Measurements from ENCODE around the gene TMEM220.
"Not testable (repeated sequence)": the region's sequence is repeated elsewhere in the genome, so short reads cannot be mapped to it uniquely, and the experiment has no call there.

Gene TMEM220

DNA sequence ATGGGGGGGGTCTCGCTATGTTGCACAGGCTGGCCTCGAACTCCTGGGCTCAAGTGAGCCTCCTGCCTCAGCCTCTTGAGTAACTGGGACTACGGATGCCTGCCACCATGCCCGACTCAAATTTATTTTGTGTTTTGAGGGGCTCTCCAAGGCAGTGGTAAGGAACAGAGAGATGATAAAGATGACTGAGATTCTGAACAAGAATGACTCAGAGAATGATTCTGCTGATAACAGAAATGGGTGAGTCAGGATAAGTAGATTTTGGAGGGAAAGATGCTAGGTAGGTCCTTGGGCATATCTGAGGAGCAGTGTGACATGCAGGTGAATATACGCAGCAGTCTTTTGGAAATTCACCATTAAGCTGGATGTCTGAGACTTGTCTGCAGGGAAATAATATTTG, 2.6 kb downstream of the TMEM220 start:
- peak in 1 of 5 experiments; percentile 76 for DNase-seq

DNA sequence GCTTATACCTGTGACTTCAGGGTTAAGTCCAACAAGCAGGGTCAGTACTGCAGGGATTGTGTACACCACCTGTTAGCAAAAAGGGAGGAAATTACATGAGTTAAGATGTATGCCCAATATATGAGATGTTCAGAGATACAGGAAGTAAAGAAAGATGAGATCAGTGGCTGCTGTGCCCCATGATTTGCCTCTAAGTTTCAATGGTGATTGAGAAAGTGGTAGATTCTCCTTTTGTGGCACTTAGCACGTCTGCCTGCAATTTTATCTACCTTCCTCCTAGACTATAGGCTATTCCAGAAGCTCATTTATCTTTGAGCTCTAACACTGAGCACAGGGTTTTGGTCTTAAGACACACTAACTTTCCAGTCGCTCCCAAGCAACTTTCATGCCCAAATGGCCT, 3.6 kb downstream of the TMEM220 start:
- peak in 1 of 5 experiments; percentile 37 for DNase-seq

DNA sequence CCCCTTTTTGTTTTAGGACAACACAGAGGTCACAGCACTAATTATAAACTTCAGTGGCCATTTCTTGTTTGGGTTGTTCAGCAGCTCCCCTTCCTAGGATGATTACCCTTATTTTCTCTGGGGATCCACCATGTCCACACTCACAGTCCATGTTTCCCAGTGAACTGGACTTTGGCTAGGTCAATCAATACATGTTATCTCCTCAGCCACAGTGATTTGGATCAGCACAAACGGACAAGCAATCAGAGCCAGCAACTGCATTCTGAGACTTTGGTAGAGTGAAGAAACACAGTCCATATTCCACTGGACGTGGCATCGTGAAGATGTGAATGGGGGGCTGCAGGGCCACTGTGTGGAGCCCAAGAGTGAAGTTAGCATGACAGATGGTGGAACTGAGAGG, 4.6 kb downstream of the TMEM220 start:
- no peak for DNase-seq

DNA sequence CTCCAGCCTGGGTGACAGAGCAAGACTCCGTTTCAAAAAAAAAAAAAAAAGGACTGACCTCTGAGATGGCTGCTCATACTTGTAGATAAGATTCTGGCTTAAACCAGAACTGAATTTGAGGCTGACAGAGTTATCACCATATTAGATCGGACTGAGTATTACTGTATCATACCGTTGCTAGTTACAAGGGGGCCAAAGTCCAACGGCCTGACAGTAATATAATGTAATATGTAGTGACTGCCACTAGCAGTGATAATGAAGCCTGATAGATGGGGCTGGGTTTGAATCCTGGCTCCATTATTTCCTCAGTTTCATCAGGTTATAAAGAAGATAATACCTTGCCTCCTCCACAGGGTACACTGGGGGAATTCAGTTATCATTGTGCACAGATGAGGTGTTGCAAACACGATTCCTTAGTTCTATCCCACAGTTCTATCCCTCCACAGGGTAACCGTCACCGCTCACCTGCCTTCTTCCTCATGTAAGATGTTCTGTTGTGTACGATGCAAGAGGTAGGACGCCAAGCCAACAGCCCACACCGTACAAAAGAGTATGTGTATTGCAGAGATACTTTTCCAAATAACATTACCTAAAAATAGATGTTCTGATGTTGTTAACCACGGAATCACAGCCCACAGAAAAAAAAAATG, 5.2 kb downstream of the TMEM220 start:
- no peak for DNase-seq

DNA sequence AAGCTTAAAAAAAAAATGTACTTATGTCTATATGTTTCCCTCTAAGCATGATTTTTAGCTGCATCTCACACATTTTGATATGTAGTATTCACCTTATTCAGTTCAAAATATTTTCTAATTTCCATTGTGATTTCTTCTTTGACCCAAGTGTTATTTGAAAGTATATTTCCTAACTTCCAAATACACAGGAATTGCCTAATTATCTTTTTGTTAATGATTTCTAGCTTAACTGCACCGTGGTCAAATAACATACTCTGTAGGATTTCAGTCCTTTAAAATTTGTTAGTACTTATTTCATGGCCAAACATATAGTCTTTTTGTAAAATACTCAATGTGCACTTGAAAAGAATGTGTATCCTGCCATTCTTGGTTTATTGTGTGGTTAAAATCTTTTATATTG, 11.3 kb downstream of the TMEM220 start:
- no peak for DNase-seq

DNA sequence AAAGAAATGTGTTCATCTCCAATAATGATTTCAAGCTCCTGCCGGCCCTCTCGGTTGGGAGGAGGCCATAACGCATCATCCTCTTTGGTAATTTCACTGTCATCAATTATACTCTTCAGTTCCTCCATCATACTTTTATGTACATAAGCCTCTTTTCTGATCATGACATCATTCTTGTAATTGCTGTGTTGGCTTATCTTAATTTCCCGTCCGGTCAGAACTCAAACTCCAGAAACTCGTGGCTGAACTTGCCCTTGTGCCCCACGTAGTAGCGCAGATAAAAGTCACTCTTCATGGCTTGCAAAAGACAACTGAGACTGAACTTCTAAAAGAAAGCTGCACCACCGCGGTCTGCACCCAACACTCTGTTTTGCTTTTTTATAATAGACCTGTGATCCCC, 13.6 kb downstream of the TMEM220 start:
- no peak for DNase-seq

DNA sequence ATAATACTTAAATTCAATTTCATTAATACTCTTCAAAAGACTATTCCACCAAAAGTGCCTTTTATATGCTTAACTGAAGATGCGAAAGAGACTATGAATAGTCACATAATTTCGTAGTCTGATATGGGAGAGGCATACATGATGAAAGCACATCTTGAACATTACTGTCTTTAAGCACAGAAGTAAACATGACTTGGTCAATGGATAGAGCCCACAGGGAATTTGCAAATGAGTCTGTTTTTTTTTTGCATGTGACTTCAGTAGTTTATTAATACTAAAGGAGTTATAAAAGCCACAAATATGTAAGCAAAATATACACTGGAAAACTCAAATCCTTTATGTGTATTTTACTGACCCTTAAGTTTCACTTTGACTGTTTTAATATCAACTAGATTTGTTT, 16.5 kb downstream of the TMEM220 start:
- no peak for DNase-seq

DNA sequence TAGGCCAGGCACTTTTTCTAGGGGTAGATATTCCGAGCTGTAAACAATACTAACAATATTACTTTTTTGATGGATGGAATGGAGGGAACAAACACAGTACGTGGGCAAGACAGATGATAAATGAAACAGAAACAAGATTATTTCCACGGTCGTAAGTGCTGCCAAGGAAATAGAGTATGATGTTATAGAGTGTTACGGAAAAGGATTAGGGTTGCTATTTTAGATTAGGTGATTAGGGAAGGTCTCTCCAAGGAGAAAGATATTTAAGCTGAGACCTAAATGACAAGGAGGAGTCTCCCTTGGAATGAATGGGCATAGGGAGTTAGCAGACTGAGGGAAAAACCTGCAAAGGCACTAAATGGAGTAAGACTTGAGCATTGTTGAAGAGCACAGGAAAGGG, 24.1 kb downstream of the TMEM220 start:
- DNase-seq: no peak

DNA sequence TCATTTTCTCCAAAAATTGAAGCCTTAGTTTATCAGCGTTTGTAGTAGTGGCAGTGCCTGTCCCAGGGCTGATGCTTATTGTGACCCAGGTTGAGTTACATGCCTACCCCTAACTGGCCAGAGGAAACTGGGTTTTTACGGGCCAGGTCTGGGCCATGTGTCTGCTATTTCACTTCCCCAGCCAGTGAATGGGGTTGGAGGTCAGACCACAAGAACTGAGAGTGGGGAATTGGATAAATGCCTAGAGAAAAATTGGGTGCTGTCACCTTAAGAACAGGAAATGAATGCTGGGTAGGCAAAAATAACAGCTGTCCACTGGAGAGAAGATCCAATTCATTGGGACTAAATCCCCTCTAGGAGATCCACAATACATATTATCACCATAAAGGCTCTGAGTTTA, 27.2 kb downstream of the TMEM220 start:
- no peak for DNase-seq

DNA sequence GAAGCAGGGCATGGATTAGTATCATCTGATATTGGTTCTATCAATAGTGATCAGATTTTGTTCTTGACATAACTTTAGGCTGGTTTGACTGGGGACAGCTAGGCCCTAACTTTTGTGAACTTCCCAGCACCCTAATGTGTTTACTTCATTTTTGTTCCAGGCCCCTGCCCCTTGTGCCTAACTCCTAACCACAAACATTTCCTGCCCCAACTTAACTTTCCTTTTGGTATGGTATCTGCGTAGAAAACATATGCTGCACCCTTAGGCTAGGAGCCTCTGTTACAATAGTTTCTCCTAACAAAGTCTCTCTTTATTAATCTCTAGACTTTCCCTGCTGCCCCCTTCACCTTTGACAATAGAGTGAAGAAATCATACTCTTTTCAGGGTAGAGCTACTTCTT, 30.0 kb downstream of the TMEM220 start:
- peak in 1 of 5 experiments; percentile 69 for DNase-seq

DNA sequence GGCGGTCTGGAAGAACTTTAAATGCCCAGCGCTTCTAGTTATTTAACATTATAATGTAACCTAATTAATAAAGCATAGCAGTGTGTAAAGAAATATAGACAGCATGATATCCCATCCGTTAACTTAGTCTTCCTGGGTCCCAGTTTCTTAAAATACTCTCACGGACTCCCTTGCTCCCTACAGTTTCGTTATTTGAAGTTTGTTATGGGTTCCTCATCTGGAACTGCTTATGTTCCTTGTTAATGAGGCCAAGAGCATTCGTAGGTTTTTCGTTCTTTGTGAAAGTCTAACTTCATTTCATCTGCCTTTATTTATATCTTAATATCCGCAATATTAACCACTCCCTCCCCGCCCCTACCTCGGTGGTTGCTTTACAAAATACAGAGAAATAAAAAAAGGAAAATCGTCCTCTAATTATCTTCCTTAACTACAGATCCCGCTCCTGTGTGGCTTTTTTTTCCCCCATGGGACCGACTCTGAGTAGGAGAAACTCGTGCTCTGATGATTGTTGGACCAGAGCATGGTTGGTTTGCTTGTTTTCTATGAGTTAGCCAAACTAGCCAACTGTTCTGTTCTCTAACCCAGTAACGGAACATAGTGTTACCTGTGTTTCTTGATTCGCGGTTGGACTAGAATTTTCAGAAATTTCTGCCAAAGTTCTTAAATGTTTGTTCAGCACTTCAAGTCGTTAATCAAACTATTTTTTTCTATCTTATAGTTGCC, 31.6 kb downstream of the TMEM220 start:
- peak in 1 of 5 experiments; percentile 5 for DNase-seq

DNA sequence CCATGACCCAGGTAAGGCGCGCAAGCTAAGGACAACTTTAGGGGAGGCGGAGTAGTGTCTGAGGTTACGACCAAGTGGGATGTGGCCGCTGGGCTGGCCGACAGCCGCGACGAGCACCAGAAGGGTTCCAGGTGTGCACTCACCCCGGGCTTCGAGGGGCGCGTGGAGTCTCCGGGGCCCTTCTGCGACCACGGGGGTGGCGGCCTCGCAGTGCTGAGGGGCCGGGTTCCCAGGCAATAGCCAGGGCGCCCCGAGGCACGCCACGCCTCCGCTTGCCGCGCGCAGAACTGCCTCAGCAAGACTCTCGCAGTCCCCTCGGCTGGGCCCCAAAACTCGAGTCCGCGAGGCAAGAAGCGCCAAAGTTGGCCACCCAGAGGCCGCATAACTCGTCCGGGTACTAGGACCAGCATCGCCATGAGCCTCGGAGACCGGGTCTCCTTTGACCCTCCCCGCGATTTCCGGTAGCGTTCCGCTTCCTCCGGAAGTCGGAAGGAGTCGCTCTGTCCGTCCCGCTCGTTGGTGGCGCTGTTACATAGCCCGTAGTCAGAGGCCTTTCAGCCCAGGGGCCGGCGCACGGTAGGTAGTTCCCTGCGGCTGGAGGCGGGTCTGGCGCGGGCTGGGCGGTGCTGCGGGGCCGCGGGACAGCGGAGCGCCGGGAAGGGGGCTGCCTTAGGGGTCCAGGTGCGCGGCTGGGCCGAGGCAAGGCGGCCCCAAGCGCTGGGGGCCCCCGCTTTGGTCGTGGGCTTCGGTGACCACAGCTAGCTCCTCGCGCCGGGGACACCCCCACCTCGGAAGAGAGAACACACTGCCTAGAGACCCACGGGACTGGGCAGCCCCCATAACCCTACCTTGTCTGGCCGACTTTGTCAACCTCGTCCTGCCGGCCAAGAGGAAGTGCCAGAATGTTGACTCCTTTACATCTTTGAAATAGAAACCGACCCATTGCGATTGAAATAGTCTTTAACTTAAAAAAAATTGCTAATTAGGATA, 32.4 kb downstream of the TMEM220 start, which contains the start of the genes ADPRM and SCO1:
ADPRM (plus strand) TSS at position 503 of the 990 bp plus-strand sequence. CDS start 7,333 bp downstream, outside the sequence.
SCO1 (minus strand) TSS at position 442 of the 990 bp plus-strand sequence; CDS start at position 416, 26 bp downstream.
- DNase-seq: peak; percentile 71 to 93 (median 85)

DNA sequence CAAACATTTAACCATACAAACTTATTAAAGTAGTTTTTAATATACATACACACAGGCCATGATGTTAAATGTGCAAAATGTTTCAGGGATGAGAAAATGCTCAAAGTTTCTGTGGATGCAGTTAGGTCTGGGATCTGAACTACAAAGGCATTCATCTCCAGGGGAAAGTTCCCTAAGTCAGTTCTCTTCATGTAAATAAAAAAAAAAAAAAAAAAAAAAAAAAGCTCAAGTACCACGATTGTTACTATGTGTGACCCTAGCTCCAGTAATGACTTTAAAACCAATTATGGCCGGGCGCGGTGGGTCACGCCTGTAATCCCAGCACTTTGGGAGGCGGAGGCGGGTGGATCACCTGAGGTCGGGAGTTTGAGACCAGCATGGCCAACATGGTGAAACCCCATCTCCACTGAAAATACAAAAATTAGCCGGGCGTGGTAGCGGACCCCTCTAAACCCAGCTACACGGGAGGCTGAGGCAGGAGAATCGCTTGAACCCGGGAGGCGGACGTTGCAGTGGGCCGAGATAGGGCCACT, 33.9 kb downstream of the TMEM220 start:
- not testable (repeated sequence) for DNase-seq

DNA sequence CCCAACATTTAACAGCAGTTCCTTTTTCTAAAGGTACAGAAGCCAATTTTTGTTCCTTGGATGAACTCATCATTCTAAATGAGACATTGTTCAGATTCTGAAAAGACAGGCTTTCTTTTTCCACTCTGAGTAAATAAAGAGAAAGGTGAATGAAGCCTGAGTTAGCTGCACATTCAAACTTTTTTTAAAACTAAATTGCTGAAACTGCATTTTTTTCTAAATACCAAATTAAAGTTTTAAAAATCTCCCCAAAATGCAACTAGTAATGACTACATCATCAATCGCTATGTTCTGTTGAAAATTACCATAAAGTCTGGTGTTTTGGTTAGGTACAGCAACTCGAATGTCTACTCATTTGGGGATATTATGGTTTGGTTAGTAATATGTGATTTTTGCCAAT, 42.3 kb downstream of the TMEM220 start:
- DNase-seq: no peak

DNA sequence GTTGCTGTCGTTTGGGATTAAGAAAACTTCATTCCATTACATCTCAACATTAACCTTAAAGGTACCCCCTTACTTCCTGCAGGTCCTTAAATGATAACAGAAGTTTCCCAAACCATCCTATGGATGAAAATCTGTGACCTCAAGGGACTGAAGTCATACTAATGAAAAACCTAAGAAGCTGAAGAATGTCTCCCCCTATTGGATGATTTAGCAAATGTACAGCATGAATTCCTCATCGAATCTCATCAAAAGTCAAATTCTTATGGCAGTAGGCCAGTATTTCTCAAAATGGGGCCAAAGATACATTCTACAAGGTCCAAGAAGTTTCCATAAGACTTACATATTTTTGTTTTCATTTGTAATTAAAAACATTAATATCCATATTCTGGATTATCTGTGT, 46.0 kb downstream of the TMEM220 start:
- DNase-seq: no peak

DNA sequence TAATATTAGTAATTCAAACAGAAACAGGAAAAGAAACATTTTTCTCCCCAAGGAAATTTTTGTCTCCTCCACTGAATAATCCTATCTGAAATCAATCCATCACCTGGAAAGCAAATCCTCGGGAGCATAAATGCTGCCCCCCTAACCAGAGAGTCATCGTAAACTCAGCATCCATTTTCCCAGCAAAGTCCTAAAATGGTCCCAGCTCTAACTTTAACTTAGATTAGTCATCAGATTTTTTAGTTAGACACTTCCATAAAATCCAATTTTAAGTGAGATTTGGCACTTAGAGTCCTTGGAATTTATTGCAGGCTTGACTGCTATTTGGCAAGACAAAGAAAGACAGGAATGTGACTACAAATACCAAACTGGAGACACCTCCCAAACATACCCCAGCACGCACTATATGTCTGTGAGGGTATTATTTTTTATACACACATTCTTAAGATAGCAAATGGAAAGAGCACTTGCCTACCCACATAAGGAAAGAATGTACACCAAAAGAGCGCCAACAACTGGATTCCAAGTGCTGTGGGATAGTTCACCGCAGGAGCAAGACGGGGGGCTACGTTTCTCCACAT, 47.9 kb downstream of the TMEM220 start:
- DNase-seq: no peak

DNA sequence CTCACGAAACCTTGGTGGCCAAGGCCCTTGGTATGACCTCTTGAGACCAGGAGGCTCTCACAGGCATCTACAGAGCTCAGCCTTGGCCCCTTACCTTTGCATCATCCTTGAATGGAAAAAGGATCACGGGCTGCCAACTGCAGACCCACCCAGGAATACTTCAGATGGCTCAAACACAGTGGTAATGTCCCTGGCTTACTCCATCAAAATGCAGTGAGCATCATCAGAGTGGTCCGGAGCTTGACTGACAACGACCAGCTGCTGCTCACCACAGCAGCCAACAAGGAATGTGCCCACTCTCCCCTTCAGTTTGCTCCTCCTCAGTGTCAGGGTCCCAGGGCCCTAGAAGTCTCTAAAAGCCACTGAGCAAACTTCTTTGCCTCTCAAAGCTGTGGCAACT, 55.1 kb downstream of the TMEM220 start:
- DNase-seq: no peak

DNA sequence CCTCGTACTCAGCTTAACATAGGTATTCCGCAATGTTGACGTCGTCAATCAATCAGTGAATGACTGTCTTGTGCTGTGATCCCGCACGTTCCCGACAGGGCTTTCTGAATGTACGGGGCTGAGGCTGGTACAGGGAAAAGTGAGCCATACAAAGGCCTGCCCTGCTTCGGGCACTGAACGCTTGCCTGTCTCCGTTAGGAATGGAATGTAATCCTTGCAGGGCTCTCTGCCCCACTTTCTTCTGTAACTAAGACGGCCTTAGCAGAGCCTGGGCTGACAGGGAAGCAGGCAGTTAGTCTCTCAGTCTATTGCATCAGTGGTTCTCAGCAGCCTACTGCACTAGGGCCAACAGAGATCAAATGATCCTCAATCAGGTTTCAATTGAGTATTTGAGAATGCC, 56.5 kb downstream of the TMEM220 start:
- no peak for DNase-seq

DNA sequence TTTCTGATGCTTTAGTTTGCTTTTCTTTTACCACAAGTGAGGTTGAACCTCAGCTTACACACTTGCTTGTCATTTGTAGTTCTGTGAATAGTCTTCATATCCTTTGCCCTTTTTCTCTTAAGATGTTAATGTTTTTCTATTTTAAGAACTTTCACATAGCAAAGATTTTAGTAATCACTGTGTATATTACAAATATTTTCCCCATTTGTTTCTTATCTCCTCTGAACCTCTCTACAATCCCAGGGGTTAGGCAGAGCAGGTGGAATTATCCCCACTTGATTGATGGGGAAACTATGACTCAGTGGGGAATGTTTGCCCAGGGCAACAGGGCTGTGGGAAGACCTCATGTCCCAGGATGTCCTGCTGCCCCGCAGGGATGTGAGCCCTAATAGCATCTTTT, 61.0 kb downstream of the TMEM220 start:
- no peak for DNase-seq

DNA sequence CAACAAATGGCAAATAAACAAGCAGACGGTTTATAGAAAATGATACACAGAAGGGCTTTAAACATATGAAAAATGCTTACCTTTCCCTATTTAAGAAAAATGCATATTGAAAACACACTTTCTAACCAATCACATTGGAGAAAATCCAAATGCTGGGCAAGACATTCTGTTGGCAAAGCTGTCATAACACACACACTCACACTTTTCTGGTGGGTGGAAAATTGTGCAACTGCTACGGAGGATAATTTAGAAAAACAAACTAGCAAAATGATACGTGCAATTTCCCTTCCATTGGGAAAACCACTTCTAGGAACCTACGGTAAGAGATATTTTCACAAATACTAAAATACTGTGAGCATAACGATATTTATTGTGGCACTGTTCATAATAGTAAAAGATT, 62.9 kb downstream of the TMEM220 start:
- no peak for DNase-seq

DNA sequence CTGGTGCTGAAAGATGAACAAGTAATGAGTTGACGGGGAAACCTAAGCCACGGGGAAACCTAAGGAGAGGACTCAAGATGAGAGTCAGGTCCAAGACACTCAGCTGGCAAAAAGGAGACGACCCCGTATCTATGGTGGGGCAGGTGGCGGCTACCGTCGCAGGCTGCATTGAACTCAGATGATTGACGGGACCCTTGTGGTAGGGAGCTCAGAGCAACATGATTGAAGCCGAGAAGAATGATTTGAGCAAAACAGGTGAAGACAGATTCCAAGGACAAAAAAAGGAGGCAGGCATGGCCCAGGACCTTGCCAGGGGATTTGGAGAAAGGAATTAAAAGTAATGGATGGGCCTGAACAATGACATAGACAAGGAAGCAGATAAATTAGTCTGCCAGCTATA, 65.3 kb downstream of the TMEM220 start:
- no peak for DNase-seq

Data from T-helper 2 cell (primary cell).